ENCODE data around the gene TRPM5.
A peak's percentile ranks its signal among the peaks of the same experiment; 100 is the strongest.

Gene TRPM5

DNA sequence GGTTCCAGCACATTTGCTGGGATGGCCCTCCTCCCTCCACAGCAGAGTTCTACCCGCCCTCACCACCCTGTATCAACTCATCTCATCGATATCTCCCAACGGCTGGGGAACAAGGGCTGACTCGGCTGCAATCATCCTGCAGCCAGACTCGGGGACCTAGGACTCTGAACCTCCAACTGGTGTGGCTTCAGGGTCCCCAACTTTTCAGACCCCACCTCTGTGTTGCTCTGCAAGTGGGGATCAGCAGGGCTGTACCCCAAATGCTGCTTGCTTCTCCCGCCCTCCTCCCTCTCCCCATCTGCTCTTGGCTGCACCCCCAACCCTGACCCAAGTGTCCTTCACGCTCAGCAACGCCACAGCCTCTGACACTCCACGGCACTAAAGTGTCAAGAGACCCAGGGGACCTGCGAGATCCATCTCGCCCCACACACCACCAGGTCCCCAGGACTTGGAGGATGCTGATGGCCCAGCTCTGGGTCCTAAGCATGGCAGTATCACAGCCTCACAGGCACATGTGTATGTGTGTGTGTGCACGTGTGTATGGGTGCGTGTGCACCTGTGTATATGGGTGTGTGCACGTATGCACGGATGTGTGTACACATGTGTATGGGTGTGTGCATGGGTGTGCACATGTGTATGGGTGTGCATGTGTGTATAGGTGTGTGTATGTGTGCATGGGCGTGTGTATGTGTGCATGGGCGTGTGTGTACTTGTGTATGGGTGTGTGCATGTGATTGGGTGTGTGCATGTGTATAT, 26.9 kb upstream of the TRPM5 start:
- Histone ChIP-seq H3K4me3 (ENCODE audit: insufficient read depth, low read depth, low read length, poor library complexity, severe bottlenecking) (no peak overlapping the region), H3K27ac (ENCODE audit: insufficient read depth, low read length, poor library complexity, severe bottlenecking) (no peak overlapping the region), H3K9me3 (ENCODE audit: control insufficient read depth, low read length) (no peaks in the 10 kb centered on the region), H3K4me1 (ENCODE audit: control insufficient read depth, insufficient read depth, low read length, poor library complexity, severe bottlenecking) (peaks cover 19% of the 10 kb centered on the region), H3K27me3 (replicated peaks; ENCODE audit: control insufficient read depth, insufficient read depth, low read length, poor library complexity, severe bottlenecking) (no peaks in the 10 kb centered on the region), H3K36me3 (ENCODE audit: control insufficient read depth, insufficient read depth, low read length) (no peaks in the 10 kb centered on the region)
- no peak for DNase-seq

DNA sequence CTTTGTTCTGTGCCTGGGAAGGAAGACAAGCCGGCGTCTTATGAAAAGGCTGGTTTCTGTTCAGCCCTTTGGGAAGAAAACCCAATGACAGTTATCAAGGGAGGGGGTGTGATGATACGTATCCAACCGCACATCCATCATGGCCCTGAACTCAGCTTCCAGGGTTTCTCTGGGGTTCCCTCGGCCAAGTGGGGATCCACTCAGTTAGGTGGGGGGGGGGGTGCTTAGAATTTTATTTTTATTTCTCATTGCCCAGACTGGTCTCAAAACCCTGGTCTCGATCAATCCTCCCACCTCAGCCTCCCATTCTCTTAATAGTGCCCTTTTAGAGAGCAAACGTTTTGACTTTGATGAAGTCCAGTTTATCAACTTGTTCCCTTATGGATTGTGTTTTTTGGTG, 26.2 kb upstream of the TRPM5 start:
- no peak for DNase-seq
- Histone ChIP-seq H3K27ac (ENCODE audit: insufficient read depth, low read length, poor library complexity, severe bottlenecking) (no peak overlapping the region), H3K27me3 (replicated peaks; ENCODE audit: control insufficient read depth, insufficient read depth, low read length, poor library complexity, severe bottlenecking) (no peaks in the 10 kb centered on the region), H3K36me3 (ENCODE audit: control insufficient read depth, insufficient read depth, low read length) (no peaks in the 10 kb centered on the region), H3K9me3 (ENCODE audit: control insufficient read depth, low read length) (no peaks in the 10 kb centered on the region), H3K4me1 (ENCODE audit: control insufficient read depth, insufficient read depth, low read length, poor library complexity, severe bottlenecking) (peaks cover 25% of the 10 kb centered on the region), H3K4me3 (ENCODE audit: insufficient read depth, low read depth, low read length, poor library complexity, severe bottlenecking) (no peak overlapping the region)

- no peak overlapping the region for H3K4me3 ChIP-seq (ENCODE audit: insufficient read depth, low read depth, low read length, poor library complexity, severe bottlenecking)
- H3K4me1 ChIP-seq (ENCODE audit: control insufficient read depth, insufficient read depth, low read length, poor library complexity, severe bottlenecking), result peaks cover 27% of the 10 kb centered on the region
Observed at GRCh38 chr11:2468363-2469235, 24.3 kb upstream of the TRPM5 start.

GRCh38 chr11:2467695-2468055, 23.4 kb upstream of the TRPM5 start:
- Histone ChIP-seq H3K27ac (ENCODE audit: insufficient read depth, low read length, poor library complexity, severe bottlenecking) (no peak overlapping the region), H3K9me3 (ENCODE audit: control insufficient read depth, low read length) (no peaks in the 10 kb centered on the region), H3K27me3 (replicated peaks; ENCODE audit: control insufficient read depth, insufficient read depth, low read length, poor library complexity, severe bottlenecking) (no peaks in the 10 kb centered on the region), H3K4me1 (ENCODE audit: control insufficient read depth, insufficient read depth, low read length, poor library complexity, severe bottlenecking) (peaks cover 36% of the 10 kb centered on the region), H3K36me3 (ENCODE audit: control insufficient read depth, insufficient read depth, low read length) (no peaks in the 10 kb centered on the region), H3K4me3 (ENCODE audit: insufficient read depth, low read depth, low read length, poor library complexity, severe bottlenecking) (peak overlapping the region; percentile 32)
- no peak for DNase-seq

More at GRCh38 chr11:2468363-2469235, 24.3 kb upstream of the TRPM5 start:
- no peak for DNase-seq
- H3K27me3 ChIP-seq (replicated peaks; ENCODE audit: control insufficient read depth, insufficient read depth, low read length, poor library complexity, severe bottlenecking), result no peaks in the 10 kb centered on the region
- H3K36me3 ChIP-seq (ENCODE audit: control insufficient read depth, insufficient read depth, low read length), result no peaks in the 10 kb centered on the region
- no peak overlapping the region for H3K27ac ChIP-seq (ENCODE audit: insufficient read depth, low read length, poor library complexity, severe bottlenecking)
- H3K9me3 ChIP-seq (ENCODE audit: control insufficient read depth, low read length), result no peaks in the 10 kb centered on the region

GRCh38 chr11:2466869-2467694, 22.8 kb upstream of the TRPM5 start:
- no peak overlapping the region for H3K27ac ChIP-seq (ENCODE audit: insufficient read depth, low read length, poor library complexity, severe bottlenecking)
- H3K36me3 ChIP-seq (ENCODE audit: control insufficient read depth, insufficient read depth, low read length), result no peaks in the 10 kb centered on the region
- H3K27me3 ChIP-seq (replicated peaks; ENCODE audit: control insufficient read depth, insufficient read depth, low read length, poor library complexity, severe bottlenecking), result no peaks in the 10 kb centered on the region
- DNase-seq, result peak in 2 of 3 donors; percentile 19 to 33
- H3K4me3 ChIP-seq (ENCODE audit: insufficient read depth, low read depth, low read length, poor library complexity, severe bottlenecking), result peak overlapping the region; percentile 32
- no peaks in the 10 kb centered on the region for H3K9me3 ChIP-seq (ENCODE audit: control insufficient read depth, low read length)
- H3K4me1 ChIP-seq (ENCODE audit: control insufficient read depth, insufficient read depth, low read length, poor library complexity, severe bottlenecking), result peaks cover 39% of the 10 kb centered on the region

DNA sequence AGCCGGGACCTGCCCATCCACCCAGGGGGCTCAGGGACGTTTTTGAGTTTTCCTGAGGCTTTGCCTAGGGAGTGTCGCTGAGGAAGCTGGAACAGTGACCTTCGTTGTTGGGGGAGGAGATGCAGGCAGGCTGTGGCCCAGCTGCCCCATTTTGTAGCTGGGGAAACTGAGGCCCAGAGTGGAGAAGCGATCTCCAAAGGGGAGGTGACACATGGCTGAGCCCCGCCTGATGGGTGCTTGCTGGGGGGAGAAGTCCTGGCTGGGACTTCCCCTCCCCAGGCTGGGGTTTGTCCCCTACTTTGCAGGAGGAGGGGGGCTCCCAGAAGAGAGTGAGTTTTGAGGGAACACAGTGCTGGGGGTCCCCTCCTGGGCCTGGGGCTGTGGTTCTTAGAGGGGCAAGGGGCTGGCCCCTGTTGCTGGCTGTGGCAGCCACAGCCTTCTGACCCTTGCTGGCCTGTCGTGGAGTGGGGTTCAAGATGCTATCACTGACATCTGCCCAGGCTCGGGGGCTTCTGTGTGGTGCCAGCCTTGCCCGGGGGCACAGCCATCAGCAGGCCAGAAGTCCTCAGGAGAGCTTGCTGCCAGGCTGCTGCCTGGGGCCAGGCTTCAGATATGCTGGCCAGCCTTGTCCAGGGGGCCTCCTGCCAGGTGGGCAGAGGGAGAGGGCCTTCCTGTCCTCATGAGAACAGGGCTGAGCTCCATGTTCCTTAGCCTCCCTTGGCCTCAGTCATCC, 21.9 kb upstream of the TRPM5 start:
- H3K4me1 ChIP-seq (ENCODE audit: control insufficient read depth, insufficient read depth, low read length, poor library complexity, severe bottlenecking), result peaks cover 41% of the 10 kb centered on the region
- H3K27me3 ChIP-seq (replicated peaks; ENCODE audit: control insufficient read depth, insufficient read depth, low read length, poor library complexity, severe bottlenecking), result no peaks in the 10 kb centered on the region
- H3K27ac ChIP-seq (ENCODE audit: insufficient read depth, low read length, poor library complexity, severe bottlenecking), result no peak overlapping the region
- H3K4me3 ChIP-seq (ENCODE audit: insufficient read depth, low read depth, low read length, poor library complexity, severe bottlenecking), result no peak overlapping the region
- H3K9me3 ChIP-seq (ENCODE audit: control insufficient read depth, low read length), result no peaks in the 10 kb centered on the region
- no peak for DNase-seq
- H3K36me3 ChIP-seq (ENCODE audit: control insufficient read depth, insufficient read depth, low read length), result no peaks in the 10 kb centered on the region

GRCh38 chr11:2465202-2466068, 21.1 kb upstream of the TRPM5 start:
- DNase-seq, result no peak
- Histone ChIP-seq H3K4me1 (ENCODE audit: control insufficient read depth, insufficient read depth, low read length, poor library complexity, severe bottlenecking) (peaks cover 41% of the 10 kb centered on the region), H3K27me3 (replicated peaks; ENCODE audit: control insufficient read depth, insufficient read depth, low read length, poor library complexity, severe bottlenecking) (no peaks in the 10 kb centered on the region)

GRCh38 chr11:2464451-2465165, 20.3 kb upstream of the TRPM5 start:
- no peaks in the 10 kb centered on the region for H3K9me3 ChIP-seq (ENCODE audit: control insufficient read depth, low read length)
- no peak for DNase-seq
- no peaks in the 10 kb centered on the region for H3K27me3 ChIP-seq (replicated peaks; ENCODE audit: control insufficient read depth, insufficient read depth, low read length, poor library complexity, severe bottlenecking)
- no peaks in the 10 kb centered on the region for H3K36me3 ChIP-seq (ENCODE audit: control insufficient read depth, insufficient read depth, low read length)
- no peak overlapping the region for H3K4me3 ChIP-seq (ENCODE audit: insufficient read depth, low read depth, low read length, poor library complexity, severe bottlenecking)
- H3K4me1 ChIP-seq (ENCODE audit: control insufficient read depth, insufficient read depth, low read length, poor library complexity, severe bottlenecking), result peaks cover 41% of the 10 kb centered on the region
- no peak overlapping the region for H3K27ac ChIP-seq (ENCODE audit: insufficient read depth, low read length, poor library complexity, severe bottlenecking)

More at GRCh38 chr11:2465202-2466068, 21.1 kb upstream of the TRPM5 start:
- Histone ChIP-seq H3K4me3 (ENCODE audit: insufficient read depth, low read depth, low read length, poor library complexity, severe bottlenecking) (no peak overlapping the region), H3K27ac (ENCODE audit: insufficient read depth, low read length, poor library complexity, severe bottlenecking) (no peak overlapping the region), H3K36me3 (ENCODE audit: control insufficient read depth, insufficient read depth, low read length) (no peaks in the 10 kb centered on the region), H3K9me3 (ENCODE audit: control insufficient read depth, low read length) (no peaks in the 10 kb centered on the region)

Data from effector memory CD4-positive, alpha-beta T cell (primary cell).